ENCODE data around the gene NACC2.

GRCh38 chr9:136079211-136079915 is 15.7 kb downstream of the NACC2 start:
- TF ChIP-seq CTCF (IDR thresholded peaks at IDR 0.05) (no peak), POLR2AphosphoS5 (IDR thresholded peaks at IDR 0.05) (no peak), POLR2A (IDR thresholded peaks at IDR 0.05) (no peak)
